Activated naive CD4-positive, alpha-beta T cell treated with anti-CD3 and anti-CD28 coated beads for 36 hours (primary cell): Measurements from ENCODE around the gene LDHAL6A. TPM values are rescaled to one million over a fixed set of nuclear protein-coding genes. Genes with fewer than 3 reads are reported as not detected.
A peak's percentile ranks its signal among the peaks of the same experiment; 100 is the strongest.

Source experiments
- CTCF ChIA-PET: fragments of 350-600 bp; sonication (Branson Sonifier 250); formaldehyde crosslinking; loops from one replicate; lab custom pipeline; 2021; ENCODE audit warnings: antibody characterized with exemption; lab: Charles Lee
- DNase-seq: peaks from one replicate; pipeline ENCODE4 v3.0.0-alpha.2; 2020
- H3K27ac Mint-ChIP-seq: one replicate; pipeline ENCODE4 v1.8.0; 2021; ENCODE audit warnings: mild to moderate bottlenecking, mixed read lengths
- H3K27me3 Mint-ChIP-seq: one replicate; pipeline ENCODE4 v1.8.0; 2021; ENCODE audit warnings: low read depth, mixed read lengths
- H3K36me3 Mint-ChIP-seq: one replicate; pipeline ENCODE4 v1.8.0; 2021; ENCODE audit warnings: low read depth, mixed read lengths
- H3K4me1 Mint-ChIP-seq: one replicate; pipeline ENCODE4 v1.8.0; 2021; ENCODE audit warnings: low read depth, mixed read lengths
- H3K4me3 Mint-ChIP-seq: one replicate; pipeline ENCODE4 v1.8.0; 2021; ENCODE audit warnings: mild to moderate bottlenecking, moderate library complexity, mixed read lengths
- H3K9me3 Mint-ChIP-seq: one replicate; pipeline ENCODE4 v1.8.0; 2021; ENCODE audit warnings: mixed read lengths
- intact Hi-C: fragments of 100-400 bp; cut with micrococcal nuclease; formaldehyde crosslinking; loops from one replicate; pipeline ENCODE4 v1.15.1; 2023
- total RNA-seq, 2 experiments: library from RNA; stranded (reverse); gene quantifications; one replicate each; pipeline ENCODE4 v1.2.3, GENCODE V29; 2021

LDHAL6A gene
- total RNA-seq, 2 experiments from 2014 or later, result 0.12 to 0.19 TPM

DNA sequence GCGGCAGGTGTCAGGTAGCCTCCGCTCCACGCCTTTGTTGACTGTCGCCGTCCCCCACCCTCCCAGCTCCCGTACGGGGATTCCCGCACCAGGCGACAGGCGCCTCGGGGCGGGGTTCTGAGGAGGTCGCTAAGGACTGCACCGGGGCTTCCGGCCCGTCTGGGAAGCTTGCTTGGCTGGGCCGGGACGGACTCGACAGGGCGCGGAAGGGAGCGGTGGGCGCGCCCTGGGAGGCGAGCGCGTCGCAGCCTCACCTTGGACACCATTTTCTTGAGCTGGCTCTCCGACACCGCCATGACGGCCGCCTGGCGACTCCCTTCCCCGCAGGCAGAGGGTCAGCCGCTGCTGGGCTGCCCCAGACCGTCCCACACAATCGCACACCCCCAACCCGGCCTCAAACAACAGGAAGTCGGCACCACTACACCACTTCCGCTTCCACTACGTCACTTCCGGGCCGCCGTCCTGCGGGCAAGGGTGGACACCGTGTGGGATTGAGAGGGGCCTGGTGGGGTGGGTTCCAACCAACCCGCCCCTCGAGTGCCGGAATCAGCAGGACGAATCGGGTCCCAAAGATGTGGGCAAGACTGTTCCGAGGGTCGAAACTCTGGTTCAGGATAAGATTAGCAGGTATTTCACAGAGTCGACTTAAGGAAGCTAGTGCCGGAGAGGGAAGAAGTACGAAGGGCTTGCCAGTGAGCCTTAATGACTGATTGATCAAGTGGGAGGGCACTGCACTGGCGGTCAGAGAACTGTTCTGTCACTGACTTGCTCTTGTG lies 71.1 kb downstream of the LDHAL6A start, which contains the start of gene TSG101:
Gene TSG101 (minus strand): TSS at position 422 of the 776 bp plus-strand sequence. CDS start 126 bp downstream, at position 296.
- CTCF ChIA-PET, result interaction anchor here (0.5 to 1.4 kb wide), 9 partner anchors 13 to 411 kb away, joined by 3 to 11 read pairs (median 4); partner anchors contain the start of gene SPTY2D1
- no peaks in the 10 kb centered on the region for H3K27me3 Mint-ChIP-seq
- peaks cover 8% of the 10 kb centered on the region for H3K36me3 Mint-ChIP-seq
- H3K9me3 Mint-ChIP-seq, result no peaks in the 10 kb centered on the region
- peak within 1 kb of the TSS; percentile 100 for H3K27ac Mint-ChIP-seq
- intact Hi-C loops, result loop anchor here (1.0 to 5.0 kb wide), 12 partner anchors 58 to 513 kb away; partner anchors contain the start of genes GTF2H1, HPS5, SAAL1 and SERGEF
- H3K4me1 Mint-ChIP-seq, result peaks cover 45% of the 10 kb centered on the region
- H3K4me3 Mint-ChIP-seq, result peak within 1 kb of the TSS; percentile 100
- peak; percentile 94 for DNase-seq

GRCh38 chr11:18527512-18527911 lies 71.9 kb downstream of the LDHAL6A start:
- H3K9me3 Mint-ChIP-seq, result no peaks in the 10 kb centered on the region
- peaks cover 8% of the 10 kb centered on the region for H3K36me3 Mint-ChIP-seq
- H3K4me3 Mint-ChIP-seq, result peak overlapping the region; percentile 100
- peak overlapping the region; percentile 100 for H3K27ac Mint-ChIP-seq
- intact Hi-C loops, result loop anchor here (1.0 to 5.0 kb wide), 6 partner anchors 59 to 421 kb away; partner anchors contain the start of gene SAAL1
- CTCF ChIA-PET, result interaction anchor here (0.7 to 1.4 kb wide), 4 partner anchors 12 to 412 kb away, joined by 3 to 4 read pairs (median 4); no protein-coding TSS in a partner anchor
- no peak for DNase-seq
- no peaks in the 10 kb centered on the region for H3K27me3 Mint-ChIP-seq
- H3K4me1 Mint-ChIP-seq, result peaks cover 37% of the 10 kb centered on the region

Other genes with a start within 250 kb of the LDHAL6A start
- gene SAA4, start 219.1 kb upstream of the LDHAL6A start, total RNA-seq, result not detected
- not detected for gene SAA2, start 207.2 kb upstream of the LDHAL6A start, total RNA-seq
- gene SAA1, start 189.6 kb upstream of the LDHAL6A start, total RNA-seq, result not detected
- 10 to 100 TPM; 21.7 to 21.9 TPM for gene HPS5, start 133.7 kb upstream of the LDHAL6A start, total RNA-seq
- gene GTF2H1, start 133.3 kb upstream of the LDHAL6A start, total RNA-seq, result 10 to 100 TPM; 33.4 to 34.1 TPM
- gene LDHA, start 61.3 kb upstream of the LDHAL6A start, total RNA-seq, result 1,000 to 10,000 TPM; 1,317 to 1,360 TPM
- not detected for gene LDHC, start 43.5 kb upstream of the LDHAL6A start, total RNA-seq
- 10 to 100 TPM; 33.2 to 40.5 TPM for gene TSG101, start 71.1 kb downstream of the LDHAL6A start, total RNA-seq
- gene UEVLD, start 132.9 kb downstream of the LDHAL6A start, total RNA-seq, result 1 to 10 TPM; 8.9 to 9.2 TPM
- 1 to 10 TPM in 1 of 2 experiments, under 1 TPM in 1; 0.67 to 1.0 TPM for gene MISFA, start 143.9 kb downstream of the LDHAL6A start, total RNA-seq
- gene SPTY2D1, start 178.5 kb downstream of the LDHAL6A start, total RNA-seq, result 10 to 100 TPM; 13.9 to 15.0 TPM
- under 1 TPM; 0.05 to 0.15 TPM for gene TMEM86A, start 242.9 kb downstream of the LDHAL6A start, total RNA-seq